HepG2 (cell line): Measurements from ENCODE around the gene WDR49. TPM values are rescaled to one million over a fixed set of nuclear protein-coding genes. Genes with fewer than 3 reads are reported as not detected.

Experiments
- ATAC-seq: fragments of 200-7000 bp; cut with Tn5 transposase; 3 replicates; pipeline ENCODE4 v1.9.1; 2020; ENCODE audit warnings: mild to moderate bottlenecking, moderate library complexity
- BruUV-seq: library from RNA; stranded (reverse); fragments of 400-500 nt; replicated peaks from 2 replicates; lab custom pipeline; 2021; lab: Mats Ljungman, UMichigan
- CTCF ChIA-PET: fragments of 300-600 bp; formaldehyde crosslinking; extraction: SDS; loops from one replicate; lab custom pipeline; 2021; ENCODE audit warnings: low total read pairs, inconsistent platforms, low intra/inter-chr PET ratio; lab: Yijun Ruan, JAX
- POLR2A ChIA-PET: fragments of 350-600 bp; sonication (Branson Sonifier 250); formaldehyde crosslinking; loops from one replicate; lab custom pipeline; 2020; ENCODE audit warnings: antibody characterized with exemption, inconsistent platforms; lab: Yijun Ruan, JAX
- DNase-seq: peaks from one replicate; pipeline ENCODE4 v3.0.0-alpha.2; 2015; ENCODE audit warnings: low spot score
- FAIRE-seq: peaks from 3 replicates; lab custom pipeline; 2011; peaks lifted over from hg19 to GRCh38; lab: Jason Lieb, UNC
- H2AFZ ChIP-seq: one replicate; pipeline ENCODE4 v1.6.1; 2011; ENCODE audit warnings: low read length, inconsistent platforms
- H3K27ac ChIP-seq: fragments of 300-600 bp; 3 replicates; pipeline ENCODE4 v1.8.0; 2011; ENCODE audit warnings: mixed run types, mild to moderate bottlenecking, mixed read lengths, low read length, inconsistent platforms; ENCODE audit not compliant: insufficient read depth; ENCODE audit errors: extremely low read length
- H3K27me3 ChIP-seq, 2 experiments: fragments of 200-600 bp in 1 of 2; 2 replicates in 1 of 2; 3 replicates in 1 of 2; pipeline versions ENCODE4 v1.6.0 to v1.8.0; 2011; ENCODE audit warnings: low read length in 2 of 2, mild to moderate bottlenecking in 2 of 2, moderate library complexity in 2 of 2, inconsistent platforms in 1 of 2; ENCODE audit not compliant: insufficient read depth in 2 of 2, control insufficient read depth in 1 of 2
- H3K36me3 ChIP-seq, 2 experiments: fragments of 200-600 bp in 1 of 2; replicated peaks in 1 of 2; 2 replicates in 1 of 2; 3 replicates in 1 of 2; pipeline versions ENCODE4 v1.5.1 to v1.8.0; 2011; ENCODE audit warnings: low read length in 2 of 2, inconsistent platforms in 1 of 2; ENCODE audit not compliant: insufficient read depth in 2 of 2, control insufficient read depth in 1 of 2
- H3K4me1 ChIP-seq: 2 replicates; pipeline ENCODE4 v1.5.1; 2012; ENCODE audit warnings: low read length, inconsistent platforms; ENCODE audit not compliant: insufficient read depth
- H3K4me2 ChIP-seq: 2 replicates; pipeline ENCODE4 v1.6.0; 2011; ENCODE audit warnings: low read depth, low read length, inconsistent platforms
- H3K4me3 ChIP-seq, 3 experiments: fragments of 200-600 bp in 1 of 3; sonication (generic), shearing (Covaris generic) in 1 of 3; replicated peaks in 1 of 3; 2 replicates each; pipeline ENCODE4 v1.5.1; 2011 to 2016; ENCODE audit warnings: low read length in 3 of 3, inconsistent platforms in 2 of 3, low read depth in 2 of 3, mild to moderate bottlenecking in 2 of 3, control low read depth in 1 of 3, mixed read lengths in 1 of 3; ENCODE audit not compliant: insufficient read depth in 1 of 3
- H3K79me2 ChIP-seq: one replicate; pipeline ENCODE4 v1.6.1; 2011; ENCODE audit warnings: low read length, inconsistent platforms; ENCODE audit not compliant: insufficient read depth
- H3K9ac ChIP-seq: 2 replicates; pipeline ENCODE4 v1.6.0; 2011; ENCODE audit warnings: mild to moderate bottlenecking, low read depth, low read length, inconsistent platforms; ENCODE audit not compliant: insufficient read depth
- H3K9me3 ChIP-seq: 2 replicates; pipeline ENCODE4 v1.5.1; 2012; ENCODE audit warnings: mild to moderate bottlenecking, low read length
- H4K20me1 ChIP-seq: 2 replicates; pipeline ENCODE4 v1.6.0; 2011; ENCODE audit warnings: inconsistent platforms, mild to moderate bottlenecking, low read length, moderate library complexity; ENCODE audit not compliant: insufficient read depth
- ATF1 ChIP-seq: IDR thresholded peaks from 2 replicates; pipeline ENCODE4 v1.6.1; 2016; ENCODE audit warnings: mild to moderate bottlenecking, control low read depth
- GATA4 ChIP-seq: sonication (generic); IDR thresholded peaks from 2 replicates; pipeline ENCODE4 v1.6.1; 2016; ENCODE audit warnings: antibody characterized with exemption, low read depth, borderline replicate concordance
- MAFF ChIP-seq: IDR thresholded peaks from 2 replicates; pipeline ENCODE4 v1.6.1; 2011; ENCODE audit warnings: low read depth, low read length, improper control_type of control experiment
- MAFK ChIP-seq, 2 experiments: IDR thresholded peaks in 1 of 2; conservative IDR thresholded peaks in 1 of 2; 2 replicates each; pipeline ENCODE4 v1.6.1; 2011; ENCODE audit warnings: improper control_type of control experiment in 2 of 2, low read length in 2 of 2
- PHF20 ChIP-seq: sonication (generic); formaldehyde crosslinking; IDR thresholded peaks from 2 replicates; pipeline ENCODE4 v1.5.0; 2020; ENCODE audit warnings: mild to moderate bottlenecking, missing genetic modification reagents
- PRMT3 ChIP-seq: sonication (generic); formaldehyde crosslinking; IDR thresholded peaks from 2 replicates; pipeline ENCODE4 v1.8.1; 2022; ENCODE audit warnings: low read depth, mild to moderate bottlenecking, moderate library complexity, missing genetic modification reagents, borderline replicate concordance
- SNAI1 ChIP-seq: sonication (generic); formaldehyde crosslinking; IDR thresholded peaks from 2 replicates; pipeline ENCODE4 v1.5.0; 2020; ENCODE audit warnings: mild to moderate bottlenecking, missing genetic modification reagents, borderline replicate concordance
- ZC3H4 ChIP-seq: sonication (generic); formaldehyde crosslinking; IDR thresholded peaks from 2 replicates; pipeline ENCODE4 v1.4.0; 2020; ENCODE audit warnings: missing genetic modification reagents, borderline replicate concordance
- ZNF468 ChIP-seq: sonication (generic); formaldehyde crosslinking; IDR thresholded peaks from 2 replicates; pipeline ENCODE4 v1.8.0; 2022; ENCODE audit warnings: mild to moderate bottlenecking, moderate library complexity, missing genetic modification reagents
- WGBS: methylation state at CpG from one replicate; pipeline ENCODE4 v1.1.6; 2017; ENCODE audit warnings: low lambda C conversion rate; 5-methylcytosine and 5-hydroxymethylcytosine counted together
- in situ Hi-C: cut with HindIII; loops from 2 replicates; pipeline ENCODE4 v1.10.0; 2017; ENCODE audit warnings: low pct_unique_long_range_greater_than_20kb; ENCODE audit not compliant: extremely low pct_ligation_motif_present
- intact Hi-C: fragments of 100-400 bp; cut with micrococcal nuclease; formaldehyde crosslinking; loops from one replicate; pipeline ENCODE4 v1.10.0; 2022; ENCODE audit not compliant: unreplicated experiment
- polyA plus RNA-seq, 8 experiments: library from polyadenylated mRNA; depleted of rRNA in 3 of 8; stranded (reverse) in 7 of 8; unstranded in 1 of 8; fragments of >200 nt; fragmentation: Illumina TruSeq in 4 of 8; extraction: Trizol in 4 of 8; gene quantifications; 2 replicates each; pipeline versions ENCODE4 v1.2.1 to v1.2.3, GENCODE V29; 2011 to 2016; ENCODE audit warnings: low read depth in 4 of 8, missing spikeins in 1 of 8, mixed read lengths in 1 of 8; ENCODE audit not compliant: insufficient read depth in 1 of 8
- total RNA-seq, 5 experiments: library from RNA; depleted of rRNA; stranded (reverse); fragments of >200 nt; fragmentation: Illumina TruSeq; extraction: Trizol; gene quantifications; 2 replicates each; pipeline ENCODE4 v1.2.3, GENCODE V29; 2016; ENCODE audit warnings: low read depth in 1 of 5
- TF ChIP-seq, protein P1 (sequence below): sonication (generic); formaldehyde crosslinking; IDR thresholded peaks from 2 replicates; pipeline ENCODE4 v1.5.0; 2020; ENCODE audit warnings: mild to moderate bottlenecking, missing genetic modification reagents
- TF ChIP-seq, protein P2 (sequence below): sonication (generic); formaldehyde crosslinking; IDR thresholded peaks from 2 replicates; pipeline ENCODE4 v1.4.0; 2020; ENCODE audit warnings: mild to moderate bottlenecking, missing genetic modification reagents
- TF ChIP-seq, protein P3 (sequence below): sonication (generic); formaldehyde crosslinking; IDR thresholded peaks from 2 replicates; pipeline ENCODE4 v1.4.0; 2020; ENCODE audit warnings: mild to moderate bottlenecking, missing genetic modification reagents

Gene WDR49
- total and polyA plus RNA-seq, 2 of the 13 experiments (the other 11 are each of a cell fraction or from before 2014, with no cell fraction given): 0.04 TPM; not detected in 1

DNA sequence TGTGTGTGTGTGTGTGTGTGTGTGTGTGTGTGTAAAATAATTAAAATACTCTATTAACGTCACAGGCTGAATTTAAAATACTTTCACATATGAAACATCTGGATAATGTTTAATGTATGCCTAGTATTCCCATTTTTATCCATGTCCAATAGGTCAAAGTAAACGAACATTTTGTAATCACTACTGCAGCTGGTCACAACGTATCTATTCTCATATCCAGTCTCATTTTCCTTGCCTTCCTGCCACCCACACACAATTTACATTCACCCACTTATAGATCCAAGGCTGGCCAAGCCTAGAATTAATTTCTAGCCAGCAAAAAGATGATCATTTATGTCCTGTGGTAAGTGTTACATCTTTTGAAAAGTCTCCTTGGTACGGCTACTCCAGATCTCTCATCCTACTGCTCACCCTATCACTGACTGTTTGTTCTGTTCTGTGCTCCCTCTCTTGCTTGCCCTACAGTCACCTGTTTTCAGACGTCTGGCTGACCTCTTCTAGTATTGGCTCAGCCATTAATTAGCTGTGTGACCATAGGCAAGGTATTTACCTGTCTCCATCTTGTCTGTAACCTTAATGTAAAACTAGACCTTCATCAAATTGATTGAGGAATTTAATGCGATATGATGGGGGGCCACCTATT is 197.5 kb downstream of the WDR49 start (continued):
- TF ChIP-seq SNAI1 (CRISPR knock-in tag) (no peak), GATA4 (no peak), ZC3H4 (CRISPR knock-in tag) (no peak), PRMT3 (CRISPR knock-in tag) (no peak), ATF1 (CRISPR knock-in tag) (no peak)

DNA sequence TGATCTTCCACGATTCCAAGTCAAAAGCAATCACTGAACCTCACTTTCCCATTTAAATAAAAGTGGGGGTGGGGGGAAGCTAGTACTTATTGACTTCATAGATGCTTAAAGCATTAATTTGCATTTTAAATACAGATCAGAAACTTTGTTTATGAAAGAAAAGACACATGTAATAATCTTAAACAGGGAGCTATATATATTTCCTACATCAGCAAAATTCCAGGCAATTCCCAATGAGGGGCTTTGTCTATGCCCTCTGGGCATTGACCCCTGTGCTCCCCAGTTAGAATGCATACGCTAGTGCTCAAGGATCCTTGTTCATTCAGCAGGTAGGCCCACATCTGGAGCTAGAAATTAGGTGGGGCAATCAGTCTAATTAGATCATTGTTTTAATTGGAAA is 199.9 kb downstream of the WDR49 start:
- 0% methylated on average over 2 of the region's 2 CpGs for WGBS
- CTCF ChIA-PET: no interaction called here
- in situ Hi-C loops: no loop called here

More for the DNA sequence above, 199.9 kb downstream of the WDR49 start:
- TF ChIP-seq MAFK (conservative IDR thresholded peaks at IDR 0.05 in 1 of 2, IDR thresholded peaks at IDR 0.05 in 1 of 2; ENCODE audit: low read length in 2 of 2): peak; percentile 51 to 63
- TF ChIP-seq, protein P1, sequence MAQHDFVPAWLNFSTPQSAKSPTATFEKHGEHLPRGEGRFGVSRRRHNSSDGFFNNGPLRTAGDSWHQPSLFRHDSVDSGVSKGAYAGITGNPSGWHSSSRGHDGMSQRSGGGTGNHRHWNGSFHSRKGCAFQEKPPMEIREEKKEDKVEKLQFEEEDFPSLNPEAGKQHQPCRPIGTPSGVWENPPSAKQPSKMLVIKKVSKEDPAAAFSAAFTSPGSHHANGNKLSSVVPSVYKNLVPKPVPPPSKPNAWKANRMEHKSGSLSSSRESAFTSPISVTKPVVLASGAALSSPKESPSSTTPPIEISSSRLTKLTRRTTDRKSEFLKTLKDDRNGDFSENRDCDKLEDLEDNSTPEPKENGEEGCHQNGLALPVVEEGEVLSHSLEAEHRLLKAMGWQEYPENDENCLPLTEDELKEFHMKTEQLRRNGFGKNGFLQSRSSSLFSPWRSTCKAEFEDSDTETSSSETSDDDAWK (CRISPR knock-in tag): no peak
- no peak for TF ChIP-seq ZNF468 (CRISPR knock-in tag)
- TF ChIP-seq, protein P2, sequence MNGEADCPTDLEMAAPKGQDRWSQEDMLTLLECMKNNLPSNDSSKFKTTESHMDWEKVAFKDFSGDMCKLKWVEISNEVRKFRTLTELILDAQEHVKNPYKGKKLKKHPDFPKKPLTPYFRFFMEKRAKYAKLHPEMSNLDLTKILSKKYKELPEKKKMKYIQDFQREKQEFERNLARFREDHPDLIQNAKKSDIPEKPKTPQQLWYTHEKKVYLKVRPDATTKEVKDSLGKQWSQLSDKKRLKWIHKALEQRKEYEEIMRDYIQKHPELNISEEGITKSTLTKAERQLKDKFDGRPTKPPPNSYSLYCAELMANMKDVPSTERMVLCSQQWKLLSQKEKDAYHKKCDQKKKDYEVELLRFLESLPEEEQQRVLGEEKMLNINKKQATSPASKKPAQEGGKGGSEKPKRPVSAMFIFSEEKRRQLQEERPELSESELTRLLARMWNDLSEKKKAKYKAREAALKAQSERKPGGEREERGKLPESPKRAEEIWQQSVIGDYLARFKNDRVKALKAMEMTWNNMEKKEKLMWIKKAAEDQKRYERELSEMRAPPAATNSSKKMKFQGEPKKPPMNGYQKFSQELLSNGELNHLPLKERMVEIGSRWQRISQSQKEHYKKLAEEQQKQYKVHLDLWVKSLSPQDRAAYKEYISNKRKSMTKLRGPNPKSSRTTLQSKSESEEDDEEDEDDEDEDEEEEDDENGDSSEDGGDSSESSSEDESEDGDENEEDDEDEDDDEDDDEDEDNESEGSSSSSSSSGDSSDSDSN: no peak
- TF ChIP-seq, protein P3, sequence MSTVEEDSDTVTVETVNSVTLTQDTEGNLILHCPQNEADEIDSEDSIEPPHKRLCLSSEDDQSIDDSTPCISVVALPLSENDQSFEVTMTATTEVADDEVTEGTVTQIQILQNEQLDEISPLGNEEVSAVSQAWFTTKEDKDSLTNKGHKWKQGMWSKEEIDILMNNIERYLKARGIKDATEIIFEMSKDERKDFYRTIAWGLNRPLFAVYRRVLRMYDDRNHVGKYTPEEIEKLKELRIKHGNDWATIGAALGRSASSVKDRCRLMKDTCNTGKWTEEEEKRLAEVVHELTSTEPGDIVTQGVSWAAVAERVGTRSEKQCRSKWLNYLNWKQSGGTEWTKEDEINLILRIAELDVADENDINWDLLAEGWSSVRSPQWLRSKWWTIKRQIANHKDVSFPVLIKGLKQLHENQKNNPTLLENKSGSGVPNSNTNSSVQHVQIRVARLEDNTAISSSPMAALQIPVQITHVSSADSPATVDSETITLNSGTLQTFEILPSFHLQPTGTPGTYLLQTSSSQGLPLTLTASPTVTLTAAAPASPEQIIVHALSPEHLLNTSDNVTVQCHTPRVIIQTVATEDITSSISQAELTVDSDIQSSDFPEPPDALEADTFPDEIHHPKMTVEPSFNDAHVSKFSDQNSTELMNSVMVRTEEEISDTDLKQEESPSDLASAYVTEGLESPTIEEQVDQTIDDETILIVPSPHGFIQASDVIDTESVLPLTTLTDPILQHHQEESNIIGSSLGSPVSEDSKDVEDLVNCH (CRISPR knock-in tag): no peak
- TF ChIP-seq PHF20: no peak
- peak; percentile 39 for TF ChIP-seq MAFF
- TF ChIP-seq, all 625 proteins: peak for 2
- no peak overlapping the region for H2AFZ ChIP-seq
- BruUV-seq: no TSS peak
- no peak overlapping the region for H3K27ac ChIP-seq
- intact Hi-C loops: no loop called here
- no peak for DNase-seq
- no peak overlapping the region for H3K4me3 ChIP-seq
- H3K9me3 ChIP-seq: no peaks in the 10 kb centered on the region
- H3K27me3 ChIP-seq: no peaks in the 10 kb centered on the region; a peak in 1 of 5 replicates
- POLR2A ChIA-PET: no interaction called here
- H3K4me1 ChIP-seq: no peaks in the 10 kb centered on the region
- H3K4me2 ChIP-seq: no peak overlapping the region
- no peaks in the 10 kb centered on the region for H3K36me3 ChIP-seq
- no peaks in the 10 kb centered on the region for H3K79me2 ChIP-seq
- no peak for FAIRE-seq
- H3K9ac ChIP-seq: no peak overlapping the region
- H4K20me1 ChIP-seq: no peaks in the 10 kb centered on the region
- no peak for ATAC-seq
